ENCODE measurements around the gene DLGAP5. TPM values are rescaled to one million over a fixed set of nuclear protein-coding genes. Genes with fewer than 3 reads are reported as not detected.

DLGAP5 gene
- total RNA-seq, 3 donors from 2014 or later: under 0.01 to 1.8 (median 0.15) TPM

GRCh38 chr14:55228261-55228660 is 36.9 kb upstream of the DLGAP5 start:
- H3K4me3 ChIP-seq: no peak overlapping the region
- intact Hi-C loops (cut with DNase I; ENCODE audit: low total_unique reads): no loop called here

GRCh38 chr14:55223364-55223763 is 32.0 kb upstream of the DLGAP5 start:
- TF ChIP-seq POLR2AphosphoS5 (IDR thresholded peaks at IDR 0.05) (no peak), POLR2A (IDR thresholded peaks at IDR 0.05) (no peak), CTCF (IDR thresholded peaks at IDR 0.05) (no peak)
- H3K4me1 ChIP-seq: no peaks in the 10 kb centered on the region
- intact Hi-C loops (cut with DNase I; ENCODE audit: low total_unique reads): no loop called here

More at GRCh38 chr14:55228261-55228660, 36.9 kb upstream of the DLGAP5 start:
- peaks cover 13 to 17% of the 10 kb centered on the region in 2 donors for H3K9me3 ChIP-seq
- no peak for DNase-seq (ENCODE audit: low spot score in 2 of 2)
- TF ChIP-seq CTCF (IDR thresholded peaks at IDR 0.05) (no peak), POLR2A (IDR thresholded peaks at IDR 0.05) (no peak), POLR2AphosphoS5 (IDR thresholded peaks at IDR 0.05) (no peak)
- H3K4me1 ChIP-seq: no peaks in the 10 kb centered on the region
- no peak overlapping the region for H3K27ac ChIP-seq
- no peaks in the 10 kb centered on the region for H3K27me3 ChIP-seq
- no peaks in the 10 kb centered on the region for H3K36me3 ChIP-seq

GRCh38 chr14:55221968-55222367 is 30.6 kb upstream of the DLGAP5 start:
- no peaks in the 10 kb centered on the region for H3K36me3 ChIP-seq
- H3K9me3 ChIP-seq: peaks cover 6 to 10% of the 10 kb centered on the region in 2 donors
- intact Hi-C loops (cut with DNase I; ENCODE audit: low total_unique reads): no loop called here
- H3K27ac ChIP-seq: no peak overlapping the region
- TF ChIP-seq CTCF (IDR thresholded peaks at IDR 0.05) (no peak), POLR2A (IDR thresholded peaks at IDR 0.05) (no peak), POLR2AphosphoS5 (IDR thresholded peaks at IDR 0.05) (no peak)
- H3K4me1 ChIP-seq: no peaks in the 10 kb centered on the region
- DNase-seq (ENCODE audit: low spot score in 2 of 2): no peak
- H3K4me3 ChIP-seq: no peak overlapping the region
- H3K27me3 ChIP-seq: no peaks in the 10 kb centered on the region

More at GRCh38 chr14:55223364-55223763, 32.0 kb upstream of the DLGAP5 start:
- peaks cover 13 to 17% of the 10 kb centered on the region in 2 donors for H3K9me3 ChIP-seq
- no peak overlapping the region for H3K4me3 ChIP-seq
- no peaks in the 10 kb centered on the region for H3K27me3 ChIP-seq
- no peaks in the 10 kb centered on the region for H3K36me3 ChIP-seq
- no peak overlapping the region for H3K27ac ChIP-seq
- DNase-seq (ENCODE audit: low spot score in 2 of 2): no peak

GRCh38 chr14:55221186-55221585 is 29.8 kb upstream of the DLGAP5 start:
- TF ChIP-seq POLR2AphosphoS5 (IDR thresholded peaks at IDR 0.05): no peak
- TF ChIP-seq CTCF (IDR thresholded peaks at IDR 0.05): no peak
- TF ChIP-seq POLR2A (IDR thresholded peaks at IDR 0.05): no peak
- intact Hi-C loops (cut with DNase I; ENCODE audit: low total_unique reads): no loop called here
- Histone ChIP-seq H3K27me3 (no peaks in the 10 kb centered on the region), H3K27ac (no peak overlapping the region), H3K4me3 (no peak overlapping the region), H3K9me3 (peaks cover 2% of the 10 kb centered on the region in 2 donors), H3K36me3 (no peaks in the 10 kb centered on the region), H3K4me1 (no peaks in the 10 kb centered on the region)
- DNase-seq (ENCODE audit: low spot score in 2 of 2): no peak

- intact Hi-C loops (cut with DNase I; ENCODE audit: low total_unique reads): no loop called here
- no peak for DNase-seq (ENCODE audit: low spot score in 2 of 2)
- H3K27me3 ChIP-seq: no peaks in the 10 kb centered on the region
- no peaks in the 10 kb centered on the region for H3K9me3 ChIP-seq
- no peaks in the 10 kb centered on the region for H3K36me3 ChIP-seq
- TF ChIP-seq POLR2AphosphoS5 (IDR thresholded peaks at IDR 0.05) (no peak), CTCF (IDR thresholded peaks at IDR 0.05) (no peak), POLR2A (IDR thresholded peaks at IDR 0.05) (no peak)
- no peaks in the 10 kb centered on the region for H3K4me1 ChIP-seq
- no peak overlapping the region for H3K27ac ChIP-seq
- no peak overlapping the region for H3K4me3 ChIP-seq
Observed at GRCh38 chr14:55220230-55220629, 28.8 kb upstream of the DLGAP5 start.
